ENCODE results near the gene TBCA.
"Not testable (repeated sequence)": the region's sequence is repeated elsewhere in the genome, so short reads cannot be mapped to it uniquely, and the experiment has no call there.

TBCA gene

GRCh38 chr5:77758141-77758938 lies 17.8 kb downstream of the TBCA start:
- no peaks in the 10 kb centered on the region for H3F3A ChIP-seq (ENCODE audit: control insufficient read depth, insufficient read depth)
- H3K4me1 ChIP-seq (ENCODE audit: control insufficient read depth, low read length): no peaks in the 10 kb centered on the region
- H3K36me3 ChIP-seq (ENCODE audit: control insufficient read depth, low read length): peaks cover 30% of the 10 kb centered on the region
- peaks cover 88% of the 10 kb centered on the region for H3K79me2 ChIP-seq (ENCODE audit: control insufficient read depth, low read length)
- TF ChIP-seq EZH2phosphoT487 (IDR thresholded peaks at IDR 0.05; ENCODE audit: borderline replicate concordance, low read length): no peak
- TF ChIP-seq CTCF (IDR thresholded peaks at IDR 0.05; ENCODE audit: low read depth, low read length, poor library complexity, severe bottlenecking): no peak
- no peaks in the 10 kb centered on the region for H3K9me3 ChIP-seq (ENCODE audit: control insufficient read depth, insufficient read depth, low read length)
- no peak overlapping the region for H3K4me2 ChIP-seq (ENCODE audit: low read length)
- H3K4me3 ChIP-seq (ENCODE audit: low read length): no peak overlapping the region
- no peaks in the 10 kb centered on the region for H3K9me2 ChIP-seq (replicated peaks; ENCODE audit: control insufficient read depth, low read length)
- no peaks in the 10 kb centered on the region; the same call in 1 of the 2 replicates for H4K20me1 ChIP-seq (ENCODE audit: control insufficient read depth, insufficient read depth, low read depth, low read length)
- no peak overlapping the region for H3K27ac ChIP-seq (ENCODE audit: low read depth, low read length)
- H3K27me3 ChIP-seq (ENCODE audit: control insufficient read depth, low read length): no peaks in the 10 kb centered on the region

GRCh38 chr5:77751328-77752023 lies 24.7 kb downstream of the TBCA start:
- Histone ChIP-seq H4K20me1 (ENCODE audit: control insufficient read depth, insufficient read depth, low read depth, low read length) (no peaks in the 10 kb centered on the region; the same call in 1 of the 2 replicates), H3K9me3 (ENCODE audit: control insufficient read depth, insufficient read depth, low read length) (no peaks in the 10 kb centered on the region), H3K79me2 (ENCODE audit: control insufficient read depth, low read length) (peaks cover 93% of the 10 kb centered on the region), H3F3A (ENCODE audit: control insufficient read depth, insufficient read depth) (0 out of 2 replicates have a peak, but pooled peaks cover 4% of the 10 kb centered on the region), H3K4me2 (ENCODE audit: low read length) (no peak overlapping the region), H3K27me3 (ENCODE audit: control insufficient read depth, low read length) (no peaks in the 10 kb centered on the region), H3K4me1 (ENCODE audit: control insufficient read depth, low read length) (no peaks in the 10 kb centered on the region), H3K36me3 (ENCODE audit: control insufficient read depth, low read length) (peaks cover 6% of the 10 kb centered on the region), H3K27ac (ENCODE audit: low read depth, low read length) (no peak overlapping the region), H3K9me2 (replicated peaks; ENCODE audit: control insufficient read depth, low read length) (no peaks in the 10 kb centered on the region), H3K4me3 (ENCODE audit: low read length) (no peak overlapping the region)
- TF ChIP-seq CTCF (IDR thresholded peaks at IDR 0.05; ENCODE audit: low read depth, low read length, poor library complexity, severe bottlenecking): no peak
- TF ChIP-seq EZH2phosphoT487 (IDR thresholded peaks at IDR 0.05; ENCODE audit: borderline replicate concordance, low read length): no peak

- H3K9me3 ChIP-seq (ENCODE audit: control insufficient read depth, insufficient read depth, low read length); H3K9me2 ChIP-seq (replicated peaks; ENCODE audit: control insufficient read depth, low read length); H3K4me3 ChIP-seq (ENCODE audit: low read length); H3K27me3 ChIP-seq (ENCODE audit: control insufficient read depth, low read length); H3K27ac ChIP-seq (ENCODE audit: low read depth, low read length); H3K36me3 ChIP-seq (ENCODE audit: control insufficient read depth, low read length); H3F3A ChIP-seq (ENCODE audit: control insufficient read depth, insufficient read depth); H3K4me1 ChIP-seq (ENCODE audit: control insufficient read depth, low read length); H4K20me1 ChIP-seq (ENCODE audit: control insufficient read depth, insufficient read depth, low read depth, low read length); H3K4me2 ChIP-seq (ENCODE audit: low read length): not testable (repeated sequence)
- peaks cover 92% of the 10 kb centered on the region for H3K79me2 ChIP-seq (ENCODE audit: control insufficient read depth, low read length)
These were observed 25.2 kb downstream of the TBCA start for GRCh38 chr5:77750928-77751327.

GRCh38 chr5:77748160-77748559 lies 28.0 kb downstream of the TBCA start:
- Histone ChIP-seq H3K36me3 (ENCODE audit: control insufficient read depth, low read length) (peaks cover 16% of the 10 kb centered on the region), H3K9me2 (replicated peaks; ENCODE audit: control insufficient read depth, low read length) (no peaks in the 10 kb centered on the region), H4K20me1 (ENCODE audit: control insufficient read depth, insufficient read depth, low read depth, low read length) (no peaks in the 10 kb centered on the region; the same call in 1 of the 2 replicates), H3K4me3 (ENCODE audit: low read length) (no peak overlapping the region), H3K4me2 (ENCODE audit: low read length) (no peak overlapping the region), H3K27ac (ENCODE audit: low read depth, low read length) (no peak overlapping the region), H3K9me3 (ENCODE audit: control insufficient read depth, insufficient read depth, low read length) (no peaks in the 10 kb centered on the region), H3K79me2 (ENCODE audit: control insufficient read depth, low read length) (peaks cover 90% of the 10 kb centered on the region), H3F3A (ENCODE audit: control insufficient read depth, insufficient read depth) (0 out of 2 replicates have a peak, but pooled peaks cover 4% of the 10 kb centered on the region), H3K27me3 (ENCODE audit: control insufficient read depth, low read length) (no peaks in the 10 kb centered on the region), H3K4me1 (ENCODE audit: control insufficient read depth, low read length) (no peaks in the 10 kb centered on the region)
- no peak for TF ChIP-seq CTCF (IDR thresholded peaks at IDR 0.05; ENCODE audit: low read depth, low read length, poor library complexity, severe bottlenecking)
- no peak for TF ChIP-seq EZH2phosphoT487 (IDR thresholded peaks at IDR 0.05; ENCODE audit: borderline replicate concordance, low read length)
